Measurements from ENCODE around the gene ZSWIM6.

The ZSWIM6 gene

DNA sequence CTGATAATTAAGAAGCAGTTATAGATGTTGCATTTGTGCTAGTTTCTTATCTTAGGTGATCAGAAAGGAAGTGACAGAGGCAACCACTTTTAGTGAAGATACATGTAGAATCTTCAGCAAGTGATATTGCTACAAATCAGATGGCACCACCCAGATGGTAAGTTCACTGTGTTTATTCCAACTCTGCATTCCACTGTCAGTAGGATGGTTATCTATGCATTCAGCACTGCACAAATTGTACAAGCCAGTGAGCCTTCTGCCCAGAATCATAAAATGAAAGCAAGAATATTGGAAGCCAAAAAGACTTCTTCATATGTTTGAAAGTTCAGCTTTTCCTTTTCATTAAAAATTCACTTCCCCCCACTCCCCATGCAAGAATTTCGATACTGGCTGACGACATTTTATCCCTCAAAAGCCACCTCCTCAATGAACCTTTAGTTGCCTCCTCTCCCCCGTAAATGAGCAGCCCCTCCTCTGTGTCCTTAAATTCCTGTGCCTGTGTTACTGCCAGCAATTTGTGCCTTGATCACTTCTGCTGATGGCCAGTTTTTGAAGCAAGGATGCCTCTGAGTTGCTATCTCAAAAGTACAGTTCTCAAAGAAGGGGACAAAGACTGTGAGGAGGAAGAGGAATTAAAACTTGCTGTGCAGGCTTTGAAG lies 91.6 kb downstream of the ZSWIM6 start:
- no peak overlapping the region for H3K27ac ChIP-seq (ENCODE audit: low read depth, low read length)
- H3K27me3 ChIP-seq (ENCODE audit: control insufficient read depth, insufficient read depth, low read length): no peaks in the 10 kb centered on the region
- H3K9ac ChIP-seq (ENCODE audit: low read length): no peak overlapping the region

DNA sequence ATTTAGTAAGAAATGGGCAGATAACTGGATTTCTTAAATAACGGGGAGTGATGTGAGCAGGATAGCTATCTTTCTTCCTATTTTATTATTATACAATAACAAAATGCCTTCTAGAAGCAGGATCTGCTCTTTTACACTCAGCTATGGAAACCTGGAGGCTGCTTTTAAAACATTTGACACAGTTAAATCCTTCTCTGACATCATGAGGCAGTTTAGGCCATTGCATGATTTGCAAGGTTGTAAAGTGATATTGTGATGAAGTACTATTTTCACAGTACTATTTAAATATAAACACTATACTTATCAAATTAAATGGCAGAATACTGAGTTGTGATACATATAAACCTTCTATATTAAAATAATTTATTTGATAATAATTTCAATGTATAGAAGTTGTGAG lies 93.9 kb downstream of the ZSWIM6 start:
- no peaks in the 10 kb centered on the region for H3K36me3 ChIP-seq (ENCODE audit: control insufficient read depth, insufficient read depth, low read length)
- no peak overlapping the region for H3K27ac ChIP-seq (ENCODE audit: low read depth, low read length)
- no peak overlapping the region for H3K9ac ChIP-seq (ENCODE audit: low read length)
- no peak overlapping the region for H3K4me3 ChIP-seq (ENCODE audit: low read depth, low read length)
- no peaks in the 10 kb centered on the region for H3K27me3 ChIP-seq (ENCODE audit: control insufficient read depth, insufficient read depth, low read length)
- H3K9me3 ChIP-seq (ENCODE audit: control insufficient read depth, insufficient read depth, low read depth, low read length): no peaks in the 10 kb centered on the region; the same call in 1 of the 2 replicates
- peaks cover 20% of the 10 kb centered on the region for H3K4me1 ChIP-seq (ENCODE audit: control insufficient read depth, insufficient read depth, low read length)

More for the DNA sequence above, 91.6 kb downstream of the ZSWIM6 start:
- Histone ChIP-seq H3K4me1 (ENCODE audit: control insufficient read depth, insufficient read depth, low read length) (peaks cover 8% of the 10 kb centered on the region), H3K4me3 (ENCODE audit: low read depth, low read length) (no peak overlapping the region), H3K36me3 (ENCODE audit: control insufficient read depth, insufficient read depth, low read length) (no peaks in the 10 kb centered on the region), H3K9me3 (ENCODE audit: control insufficient read depth, insufficient read depth, low read depth, low read length) (no peaks in the 10 kb centered on the region; the same call in 1 of the 2 replicates)

DNA sequence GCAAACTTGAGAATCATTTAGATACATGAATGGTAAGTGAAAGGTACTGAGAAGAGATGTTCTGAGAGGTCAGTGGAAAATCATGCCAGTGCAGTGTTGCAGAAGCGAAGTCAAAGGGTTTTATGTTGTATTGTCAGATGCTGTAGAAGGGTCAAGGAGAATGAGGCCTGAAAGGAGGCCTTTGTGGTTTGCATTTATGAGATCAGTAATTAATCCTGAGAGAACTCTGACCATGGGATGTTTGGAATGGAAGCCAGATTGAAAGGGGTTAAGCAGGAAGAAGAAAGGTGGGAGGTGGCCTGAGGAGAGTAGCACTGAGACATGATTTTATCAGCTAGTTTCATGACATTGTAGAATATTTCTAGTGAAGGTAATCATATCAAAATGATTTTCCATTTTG lies 97.8 kb downstream of the ZSWIM6 start:
- Histone ChIP-seq H3K27ac (ENCODE audit: low read depth, low read length) (no peak overlapping the region), H3K9ac (ENCODE audit: low read length) (no peak overlapping the region), H3K4me3 (ENCODE audit: low read depth, low read length) (no peak overlapping the region), H3K36me3 (ENCODE audit: control insufficient read depth, insufficient read depth, low read length) (no peaks in the 10 kb centered on the region), H3K9me3 (ENCODE audit: control insufficient read depth, insufficient read depth, low read depth, low read length) (no peaks in the 10 kb centered on the region), H3K4me1 (ENCODE audit: control insufficient read depth, insufficient read depth, low read length) (peaks cover 16% of the 10 kb centered on the region; the same call in 1 of the 2 replicates), H3K27me3 (ENCODE audit: control insufficient read depth, insufficient read depth, low read length) (no peaks in the 10 kb centered on the region)

DNA sequence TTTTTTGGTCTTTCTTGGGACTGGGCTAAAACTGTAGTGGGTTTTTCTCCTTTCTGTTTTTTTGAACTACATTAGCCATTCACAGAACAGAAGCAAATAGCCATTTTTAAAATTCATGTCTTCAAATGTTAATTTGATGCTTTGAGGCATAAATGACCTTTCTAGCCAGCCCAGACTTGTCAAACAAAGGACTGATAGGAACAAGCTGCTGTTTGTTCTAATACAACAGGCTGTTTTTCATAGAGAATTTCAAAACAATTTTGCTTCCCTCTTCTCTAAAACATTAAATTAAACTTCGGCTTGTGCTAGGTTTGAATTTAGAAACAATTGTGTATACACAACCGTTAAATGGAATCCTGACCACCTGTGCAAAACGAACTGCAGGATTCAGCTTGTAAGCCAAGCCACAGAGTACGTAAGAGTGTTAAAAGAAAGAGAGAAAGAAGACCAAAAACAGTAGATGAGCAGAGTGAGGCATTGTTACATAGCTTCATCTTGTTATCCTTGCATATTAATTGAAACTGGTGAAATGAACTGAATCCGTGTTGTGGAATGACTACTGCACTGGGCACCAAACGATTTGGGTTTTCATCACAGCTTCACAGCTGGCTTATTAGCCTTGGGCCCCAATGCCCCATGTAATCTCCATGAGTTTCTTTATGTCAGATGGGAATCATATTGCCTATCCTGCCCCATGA lies 100.0 kb downstream of the ZSWIM6 start:
- no peak overlapping the region for H3K4me3 ChIP-seq (ENCODE audit: low read depth, low read length)
- H3K9ac ChIP-seq (ENCODE audit: low read length): no peak overlapping the region
- no peaks in the 10 kb centered on the region for H3K36me3 ChIP-seq (ENCODE audit: control insufficient read depth, insufficient read depth, low read length)
- peaks cover 16% of the 10 kb centered on the region; the same call in 1 of the 2 replicates for H3K4me1 ChIP-seq (ENCODE audit: control insufficient read depth, insufficient read depth, low read length)
- no peaks in the 10 kb centered on the region for H3K27me3 ChIP-seq (ENCODE audit: control insufficient read depth, insufficient read depth, low read length)
- H3K27ac ChIP-seq (ENCODE audit: low read depth, low read length): no peak overlapping the region
- no peaks in the 10 kb centered on the region for H3K9me3 ChIP-seq (ENCODE audit: control insufficient read depth, insufficient read depth, low read depth, low read length)

DNA sequence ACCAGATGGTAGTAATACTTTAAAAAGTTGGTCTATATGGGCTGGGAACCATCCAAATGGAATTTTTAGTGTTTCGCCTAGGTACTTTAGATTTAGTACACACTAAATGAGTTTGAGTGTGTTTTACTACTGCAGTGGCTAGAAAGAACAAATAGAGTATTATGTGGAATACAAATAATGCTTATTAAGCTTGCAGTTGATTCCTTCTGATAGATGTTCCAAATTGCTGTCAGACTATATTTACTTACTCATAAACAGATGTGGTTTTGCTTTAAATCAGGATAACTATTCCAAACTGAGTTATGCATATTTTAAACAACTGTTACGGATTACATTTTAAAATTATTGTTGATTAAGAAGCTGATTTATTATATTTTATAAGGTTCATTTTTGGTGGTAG lies 103.3 kb downstream of the ZSWIM6 start:
- Histone ChIP-seq H3K27me3 (ENCODE audit: control insufficient read depth, insufficient read depth, low read length) (no peaks in the 10 kb centered on the region), H3K9ac (ENCODE audit: low read length) (no peak overlapping the region), H3K36me3 (ENCODE audit: control insufficient read depth, insufficient read depth, low read length) (no peaks in the 10 kb centered on the region), H3K4me3 (ENCODE audit: low read depth, low read length) (no peak overlapping the region), H3K27ac (ENCODE audit: low read depth, low read length) (no peak overlapping the region), H3K4me1 (ENCODE audit: control insufficient read depth, insufficient read depth, low read length) (peaks cover 5% of the 10 kb centered on the region; the same call in 1 of the 2 replicates), H3K9me3 (ENCODE audit: control insufficient read depth, insufficient read depth, low read depth, low read length) (peaks cover 2% of the 10 kb centered on the region; the same call in 1 of the 2 replicates)

DNA sequence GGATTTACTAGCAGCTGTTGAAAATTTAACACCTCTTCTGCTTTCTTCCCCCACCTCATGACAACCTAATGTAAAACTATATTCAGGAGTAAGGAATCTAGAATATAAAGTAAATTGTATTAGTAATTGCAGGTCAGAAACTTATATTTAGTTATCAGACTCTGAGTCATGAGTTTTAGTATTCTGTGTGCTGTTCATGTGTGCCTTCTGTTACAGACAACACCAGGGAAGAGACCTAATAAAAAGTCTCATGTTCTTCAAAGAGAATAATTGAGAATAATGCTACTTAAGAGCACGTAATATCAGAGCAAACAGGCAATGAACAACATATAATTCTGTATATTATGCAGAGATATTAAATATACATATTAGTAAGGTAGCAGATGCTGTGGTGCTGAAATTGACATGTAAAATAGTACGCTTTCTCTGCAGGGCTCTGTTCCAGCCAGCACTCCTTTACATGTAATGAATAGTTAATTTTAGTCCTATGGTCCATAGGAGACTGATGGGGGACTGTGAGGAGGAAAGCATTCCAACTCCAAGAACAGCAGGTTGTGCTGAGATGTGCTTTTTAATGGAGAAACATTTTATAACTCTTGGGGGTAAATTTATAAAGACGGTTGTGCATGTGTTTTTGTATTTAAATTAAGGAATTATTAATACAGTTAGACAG lies 106.4 kb downstream of the ZSWIM6 start:
- Histone ChIP-seq H3K4me1 (ENCODE audit: control insufficient read depth, insufficient read depth, low read length) (no peaks in the 10 kb centered on the region), H3K4me3 (ENCODE audit: low read depth, low read length) (no peak overlapping the region), H3K27me3 (ENCODE audit: control insufficient read depth, insufficient read depth, low read length) (no peaks in the 10 kb centered on the region), H3K9me3 (ENCODE audit: control insufficient read depth, insufficient read depth, low read depth, low read length) (peaks cover 31% of the 10 kb centered on the region), H3K9ac (ENCODE audit: low read length) (no peak overlapping the region), H3K36me3 (ENCODE audit: control insufficient read depth, insufficient read depth, low read length) (no peaks in the 10 kb centered on the region), H3K27ac (ENCODE audit: low read depth, low read length) (no peak overlapping the region)

DNA sequence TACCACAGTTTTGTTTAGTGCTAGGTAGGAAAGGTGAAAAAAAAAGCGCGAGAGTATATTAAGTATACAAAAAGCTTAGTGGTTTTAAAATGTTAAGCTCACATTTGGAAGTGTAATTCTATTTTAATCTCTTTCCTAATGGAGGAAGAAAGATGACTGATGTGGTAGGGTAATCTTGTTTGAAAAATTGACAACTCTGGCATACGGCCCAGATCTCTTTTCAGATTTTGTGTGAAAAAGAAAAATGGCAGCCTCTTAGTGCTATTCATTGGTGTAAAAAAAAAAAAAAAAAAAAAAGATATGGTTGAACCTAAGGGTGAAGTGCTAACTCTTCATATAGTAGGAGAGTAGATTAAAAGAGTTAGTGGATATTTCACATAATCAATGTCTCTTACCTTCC lies 108.0 kb downstream of the ZSWIM6 start:
- Histone ChIP-seq H3K4me3 (ENCODE audit: low read depth, low read length) (no peak overlapping the region), H3K4me1 (ENCODE audit: control insufficient read depth, insufficient read depth, low read length) (no peaks in the 10 kb centered on the region), H3K27me3 (ENCODE audit: control insufficient read depth, insufficient read depth, low read length) (no peaks in the 10 kb centered on the region), H3K27ac (ENCODE audit: low read depth, low read length) (no peak overlapping the region), H3K9me3 (ENCODE audit: control insufficient read depth, insufficient read depth, low read depth, low read length) (peaks cover 36% of the 10 kb centered on the region), H3K36me3 (ENCODE audit: control insufficient read depth, insufficient read depth, low read length) (no peaks in the 10 kb centered on the region), H3K9ac (ENCODE audit: low read length) (no peak overlapping the region)

DNA sequence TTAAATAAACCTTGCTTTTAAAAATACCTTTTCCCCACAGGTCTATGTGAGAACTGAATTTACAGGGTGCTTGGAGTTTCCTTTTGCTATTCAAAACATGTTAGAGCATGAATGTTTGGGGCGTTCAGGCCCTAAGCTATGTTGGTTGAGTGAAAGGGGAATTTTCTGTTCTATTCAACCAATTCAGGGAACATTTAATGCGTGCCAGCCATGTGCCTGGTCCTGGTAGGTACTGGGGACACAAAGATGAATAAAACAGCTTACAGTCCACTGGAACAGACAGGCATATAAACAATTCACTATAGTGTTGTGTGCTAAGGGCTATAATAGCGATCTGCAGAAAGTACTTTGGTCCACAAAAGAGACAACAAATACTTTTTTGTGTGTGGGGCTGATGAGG lies 108.5 kb downstream of the ZSWIM6 start:
- no peak overlapping the region for H3K27ac ChIP-seq (ENCODE audit: low read depth, low read length)
- H3K27me3 ChIP-seq (ENCODE audit: control insufficient read depth, insufficient read depth, low read length): no peaks in the 10 kb centered on the region
- no peaks in the 10 kb centered on the region for H3K36me3 ChIP-seq (ENCODE audit: control insufficient read depth, insufficient read depth, low read length)
- no peak overlapping the region for H3K9ac ChIP-seq (ENCODE audit: low read length)
- no peak overlapping the region for H3K4me3 ChIP-seq (ENCODE audit: low read depth, low read length)
- peaks cover 36% of the 10 kb centered on the region for H3K9me3 ChIP-seq (ENCODE audit: control insufficient read depth, insufficient read depth, low read depth, low read length)
- no peaks in the 10 kb centered on the region for H3K4me1 ChIP-seq (ENCODE audit: control insufficient read depth, insufficient read depth, low read length)

DNA sequence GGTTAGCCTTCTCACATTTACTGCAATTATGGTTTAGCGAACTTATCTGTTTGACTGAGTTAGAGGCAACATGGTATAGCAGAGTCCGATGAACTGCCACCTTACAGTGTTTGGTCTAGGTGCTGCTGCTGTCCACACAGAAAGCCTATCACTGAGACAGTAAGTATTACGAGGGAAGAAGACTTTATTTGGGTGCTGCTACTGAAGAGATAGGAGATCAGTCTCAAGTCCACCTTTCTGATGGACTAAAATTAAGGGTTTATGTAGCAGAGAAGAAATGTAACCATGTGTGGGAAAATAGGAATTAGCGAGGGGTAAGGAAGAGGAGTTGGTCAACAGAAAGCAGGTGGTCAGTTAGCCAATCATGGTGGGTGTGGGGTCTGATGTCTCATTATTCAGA lies 109.7 kb downstream of the ZSWIM6 start:
- no peak overlapping the region for H3K4me3 ChIP-seq (ENCODE audit: low read depth, low read length)
- no peak overlapping the region for H3K27ac ChIP-seq (ENCODE audit: low read depth, low read length)

DNA sequence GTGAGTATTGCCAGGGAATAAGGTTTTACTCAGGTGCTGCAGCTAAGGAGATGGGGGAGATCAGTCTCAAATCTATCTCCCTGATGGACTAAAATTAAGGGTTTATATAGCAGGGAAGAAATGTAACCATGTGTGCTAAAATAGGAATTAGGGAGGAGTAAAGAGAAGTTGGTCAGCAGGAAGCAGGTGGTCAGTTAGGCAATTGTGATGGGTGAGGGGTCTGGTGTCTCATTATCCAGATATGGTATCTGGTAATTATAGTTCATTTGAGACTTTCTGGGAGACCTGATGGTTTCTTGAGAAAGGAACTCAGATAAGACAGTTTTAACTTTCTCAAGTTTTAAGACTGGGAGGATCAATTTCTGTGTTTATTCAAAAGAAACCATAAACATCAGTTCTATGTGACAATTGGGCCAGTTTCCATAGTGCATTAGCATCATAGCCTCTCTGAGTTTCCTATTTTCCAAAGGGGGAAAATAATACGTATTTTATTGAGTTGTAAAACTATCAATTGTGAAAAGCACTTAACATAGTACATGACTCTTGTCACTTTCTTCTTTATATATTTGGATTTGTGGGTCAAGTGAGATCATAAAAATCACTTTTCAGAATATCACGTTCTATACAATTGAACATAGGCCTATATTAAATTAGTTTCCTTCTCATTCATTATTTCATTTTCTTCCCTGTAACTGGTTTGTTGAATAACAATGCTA lies 115.9 kb downstream of the ZSWIM6 start:
- H3K9me3 ChIP-seq (ENCODE audit: control insufficient read depth, insufficient read depth, low read depth, low read length): peaks cover 37% of the 10 kb centered on the region
- H3K27ac ChIP-seq (ENCODE audit: low read depth, low read length): no peak overlapping the region
- H3K27me3 ChIP-seq (ENCODE audit: control insufficient read depth, insufficient read depth, low read length): no peaks in the 10 kb centered on the region
- peaks cover 8% of the 10 kb centered on the region for H3K4me1 ChIP-seq (ENCODE audit: control insufficient read depth, insufficient read depth, low read length)
- no peak overlapping the region for H3K9ac ChIP-seq (ENCODE audit: low read length)
- no peaks in the 10 kb centered on the region for H3K36me3 ChIP-seq (ENCODE audit: control insufficient read depth, insufficient read depth, low read length)
- no peak overlapping the region for H3K4me3 ChIP-seq (ENCODE audit: low read depth, low read length)

More for the DNA sequence above, 109.7 kb downstream of the ZSWIM6 start:
- H3K9ac ChIP-seq (ENCODE audit: low read length): no peak overlapping the region
- peaks cover 41% of the 10 kb centered on the region for H3K9me3 ChIP-seq (ENCODE audit: control insufficient read depth, insufficient read depth, low read depth, low read length)
- H3K36me3 ChIP-seq (ENCODE audit: control insufficient read depth, insufficient read depth, low read length): no peaks in the 10 kb centered on the region
- no peaks in the 10 kb centered on the region for H3K27me3 ChIP-seq (ENCODE audit: control insufficient read depth, insufficient read depth, low read length)
- H3K4me1 ChIP-seq (ENCODE audit: control insufficient read depth, insufficient read depth, low read length): no peaks in the 10 kb centered on the region
